ENCODE results near the gene FBXO47. TPM values are rescaled to one million over a fixed set of nuclear protein-coding genes. Genes with fewer than 3 reads are reported as not detected.
A peak's percentile ranks its signal among the peaks of the same experiment; 100 is the strongest.
"Not testable (repeated sequence)": the region's sequence is repeated elsewhere in the genome, so short reads cannot be mapped to it uniquely, and the experiment has no call there.

Gene FBXO47
- total RNA-seq, 1 donor from 2014 or later: not detected

DNA sequence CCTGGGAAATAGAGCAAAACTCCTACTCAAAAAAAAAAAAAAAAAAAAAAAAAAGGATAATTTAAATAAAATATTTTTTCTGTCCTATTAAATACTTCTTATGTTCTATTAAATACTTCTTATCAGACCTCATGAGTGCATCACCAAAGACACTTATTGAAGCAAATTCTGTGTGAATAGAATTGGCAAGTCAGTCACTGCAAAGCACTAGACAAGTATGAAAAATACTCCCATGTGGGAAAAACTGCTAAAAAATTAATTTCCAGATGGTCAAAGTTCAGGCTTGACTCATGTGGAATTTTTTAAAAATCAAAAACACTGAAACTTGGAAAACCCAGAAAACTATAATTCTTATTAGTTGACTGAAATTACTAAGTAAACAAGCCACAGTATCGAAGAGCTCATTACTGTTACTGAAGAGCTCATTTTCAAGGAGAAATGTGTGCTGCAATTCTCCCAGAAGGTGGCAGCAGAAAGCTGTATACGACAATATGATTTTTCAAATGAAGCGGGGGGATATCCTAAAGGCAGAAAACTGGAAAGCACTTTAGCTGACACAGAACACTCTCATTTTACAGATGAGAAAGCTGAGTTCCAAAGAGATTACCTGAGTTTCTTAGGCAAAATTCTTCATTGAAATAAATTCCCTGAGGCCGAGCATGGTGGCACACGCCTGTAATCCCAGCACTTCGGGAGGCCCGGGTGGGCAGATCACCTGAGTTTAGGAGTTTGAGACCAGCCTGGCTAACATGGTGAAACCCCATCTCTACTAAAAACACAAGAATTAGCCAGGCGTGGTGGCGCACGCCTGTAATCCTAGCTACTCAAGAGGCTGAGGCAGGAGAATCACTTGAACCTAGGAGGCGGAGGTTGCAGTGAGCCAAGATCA is 15.9 kb upstream of the FBXO47 start:
- Histone ChIP-seq H3K36me3 (no peaks in the 10 kb centered on the region), H3K27ac (no peak overlapping the region), H3K4me1 (peaks cover 0 to 5% of the 10 kb centered on the region in 2 donors), H3K9me3 (no peaks in the 10 kb centered on the region), H3K4me3 (no peak overlapping the region), H3K27me3 (no peaks in the 10 kb centered on the region)
- TF ChIP-seq CTCF (IDR thresholded peaks at IDR 0.05): peak; percentile 70 to 79 (median 73)
- DNase-seq (ENCODE audit: low spot score in 2 of 2): peak in 1 of 2 donors; percentile 71
- intact Hi-C loops (cut with DNase I): loop anchor here (1.0 to 5.0 kb wide), 2 partner anchors 170 to 249 kb away; no protein-coding TSS in a partner anchor

DNA sequence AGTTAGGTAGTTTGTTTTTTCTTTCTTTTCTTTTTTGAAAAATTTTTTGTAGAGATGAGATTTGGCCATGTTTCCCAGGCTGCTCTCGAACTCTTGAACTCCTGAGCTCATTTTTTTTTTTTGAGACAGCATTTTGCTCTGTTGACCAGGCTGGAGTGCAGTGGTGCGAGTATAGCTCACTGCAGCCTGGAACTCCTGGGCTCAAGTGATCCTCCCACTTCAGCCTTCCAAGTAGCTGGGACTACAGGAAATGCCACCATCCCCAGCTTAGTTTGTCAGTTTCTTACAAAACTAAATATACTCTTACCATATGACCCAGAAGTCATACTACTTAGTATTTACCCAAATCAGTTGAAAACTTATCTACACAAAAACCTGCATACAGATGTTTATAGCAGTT is 14.4 kb upstream of the FBXO47 start:
- no peak for DNase-seq (ENCODE audit: low spot score in 2 of 2)
- H3K4me1 ChIP-seq: peaks cover 0 to 5% of the 10 kb centered on the region in 2 donors
- no peaks in the 10 kb centered on the region for H3K36me3 ChIP-seq
- H3K27me3 ChIP-seq: no peaks in the 10 kb centered on the region
- H3K27ac ChIP-seq: peak overlapping the region; percentile 63 to 78
- no peak for TF ChIP-seq CTCF (IDR thresholded peaks at IDR 0.05)
- peak overlapping the region in 1 of 2 donors; percentile 26 for H3K4me3 ChIP-seq
- no peaks in the 10 kb centered on the region for H3K9me3 ChIP-seq
- intact Hi-C loops (cut with DNase I): loop anchor here (2.0 to 5.0 kb wide), 2 partner anchors 113 to 251 kb away; no protein-coding TSS in a partner anchor

GRCh38 chr17:38980490-38981217 is 13.5 kb upstream of the FBXO47 start:
- H3K36me3 ChIP-seq: no peaks in the 10 kb centered on the region
- no peak for TF ChIP-seq CTCF (IDR thresholded peaks at IDR 0.05)
- no peaks in the 10 kb centered on the region for H3K27me3 ChIP-seq
- intact Hi-C loops (cut with DNase I): loop anchor here (2.0 to 5.0 kb wide), 2 partner anchors 112 to 252 kb away; no protein-coding TSS in a partner anchor
- peak overlapping the region in 1 of 2 donors; percentile 26 for H3K4me3 ChIP-seq
- H3K27ac ChIP-seq: peak overlapping the region; percentile 63 to 78
- no peaks in the 10 kb centered on the region for H3K9me3 ChIP-seq
- no peak for DNase-seq (ENCODE audit: low spot score in 2 of 2)
- H3K4me1 ChIP-seq: peaks cover 0 to 5% of the 10 kb centered on the region in 2 donors

DNA sequence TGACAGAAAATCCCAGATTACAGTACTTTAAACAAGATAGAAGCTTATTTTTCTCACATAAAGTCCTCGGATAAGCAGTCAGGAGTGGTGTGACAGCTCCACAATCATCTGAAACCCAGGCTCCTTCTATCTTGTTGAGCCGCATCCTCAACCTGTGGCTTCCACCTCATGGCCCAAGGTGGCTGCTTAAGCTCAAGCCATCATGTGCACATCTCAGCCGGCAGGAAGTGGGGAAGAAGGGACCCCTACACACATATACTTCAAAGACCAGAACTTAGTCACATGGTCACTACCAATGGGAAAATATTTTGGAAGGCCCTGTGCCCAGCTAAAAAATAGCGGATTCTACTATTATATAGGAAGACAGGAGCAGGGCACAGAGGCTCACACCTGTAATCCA is 11.0 kb upstream of the FBXO47 start:
- intact Hi-C loops (cut with DNase I): no loop called here
- no peak for TF ChIP-seq CTCF (IDR thresholded peaks at IDR 0.05)
- Histone ChIP-seq H3K27ac (no peak overlapping the region), H3K4me3 (no peak overlapping the region), H3K27me3 (no peaks in the 10 kb centered on the region), H3K9me3 (no peaks in the 10 kb centered on the region), H3K4me1 (peaks cover 0 to 5% of the 10 kb centered on the region in 2 donors), H3K36me3 (no peaks in the 10 kb centered on the region)
- no peak for DNase-seq (ENCODE audit: low spot score in 2 of 2)

DNA sequence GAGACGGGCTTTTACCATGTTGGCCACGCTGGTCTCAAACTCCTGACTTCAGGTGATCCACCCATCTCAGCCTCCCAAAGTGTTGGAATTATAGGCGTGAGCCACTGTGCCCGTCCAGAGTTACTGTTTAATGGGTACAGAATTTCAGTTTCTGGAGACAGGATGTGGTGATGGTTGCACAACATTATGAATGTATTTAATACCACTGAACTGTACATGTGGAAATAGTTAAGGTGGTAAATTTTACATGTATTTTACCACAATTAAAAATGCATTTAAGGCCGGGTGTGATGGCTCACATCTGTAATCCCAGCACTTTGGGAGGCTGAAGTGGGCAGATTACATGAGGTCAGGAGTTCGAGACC is 9.0 kb upstream of the FBXO47 start:
- H3K4me1 ChIP-seq; H3K27ac ChIP-seq; H3K9me3 ChIP-seq; DNase-seq (ENCODE audit: low spot score in 2 of 2); H3K36me3 ChIP-seq; intact Hi-C loops (cut with DNase I); H3K27me3 ChIP-seq; H3K4me3 ChIP-seq: not testable (repeated sequence)

GRCh38 chr17:38970804-38971203 is 3.6 kb upstream of the FBXO47 start:
- H3K9me3 ChIP-seq: no peaks in the 10 kb centered on the region
- H3K4me1 ChIP-seq: peaks cover 0 to 3% of the 10 kb centered on the region in 2 donors
- no peaks in the 10 kb centered on the region for H3K36me3 ChIP-seq
- intact Hi-C loops (cut with DNase I): no loop called here
- H3K4me3 ChIP-seq: no peak overlapping the region
- no peak overlapping the region for H3K27ac ChIP-seq
- no peaks in the 10 kb centered on the region for H3K27me3 ChIP-seq
- no peak for DNase-seq (ENCODE audit: low spot score in 2 of 2)
- TF ChIP-seq CTCF (IDR thresholded peaks at IDR 0.05): no peak
